CD8-positive, alpha-beta memory T cell (primary cell): ENCODE measurements around the gene SRGAP1. TPM values are rescaled to one million over a fixed set of nuclear protein-coding genes. Genes with fewer than 3 reads are reported as not detected.
"Not testable (repeated sequence)": the region's sequence is repeated elsewhere in the genome, so short reads cannot be mapped to it uniquely, and the experiment has no call there.

Experiments
- CTCF ChIA-PET: fragments of 350-600 bp; sonication (Branson Sonifier 250); formaldehyde crosslinking; loops from one replicate; lab custom pipeline; 2021; ENCODE audit warnings: antibody characterized with exemption; lab: Charles Lee
- POLR2A ChIA-PET: fragments of 350-600 bp; sonication (Branson Sonifier 250); formaldehyde crosslinking; loops from one replicate; lab custom pipeline; 2021; ENCODE audit warnings: antibody characterized with exemption; lab: Charles Lee
- DNase-seq, 5 donors: peaks; one replicate each; pipeline versions ENCODE4 v3.0.0 to v3.0.0-alpha.2; 2020 to 2022; ENCODE audit warnings: mixed read lengths in 1 of 5
- H3K27ac ChIP-seq: one replicate; pipeline ENCODE4 v1.7.0; 2013; ENCODE audit warnings: low read depth, mild to moderate bottlenecking, low read length, moderate library complexity
- H3K27me3 ChIP-seq: 2 replicates; pipeline ENCODE4 v1.7.0; 2013; ENCODE audit warnings: low read length, mild to moderate bottlenecking; ENCODE audit not compliant: insufficient read depth, poor library complexity, severe bottlenecking
- H3K36me3 ChIP-seq: 2 replicates; pipeline ENCODE4 v1.7.0; 2013; ENCODE audit warnings: mild to moderate bottlenecking, low read length, moderate library complexity; ENCODE audit not compliant: insufficient read depth
- H3K4me1 ChIP-seq: 2 replicates; pipeline ENCODE4 v1.7.0; 2013; ENCODE audit warnings: mild to moderate bottlenecking, low read length, moderate library complexity; ENCODE audit not compliant: insufficient read depth
- H3K4me3 ChIP-seq: 2 replicates; pipeline ENCODE4 v1.7.0; 2013; ENCODE audit warnings: mild to moderate bottlenecking, low read length
- H3K9me3 ChIP-seq: 2 replicates; pipeline ENCODE4 v1.7.0; 2013; ENCODE audit warnings: mild to moderate bottlenecking, low read length
- H3K27ac Mint-ChIP-seq, 8 donors: one replicate each; pipeline ENCODE4 v1.8.0; 2020 to 2021; ENCODE audit warnings: mixed read lengths in 8 of 8, mild to moderate bottlenecking in 6 of 8, inconsistent platforms in 3 of 8, moderate library complexity in 3 of 8
- H3K27me3 Mint-ChIP-seq, 2 donors: one replicate each; pipeline ENCODE4 v1.8.0; 2020 to 2021; ENCODE audit warnings: mixed read lengths in 2 of 2, mild to moderate bottlenecking in 1 of 2, moderate library complexity in 1 of 2
- H3K36me3 Mint-ChIP-seq, 3 donors: one replicate each; pipeline ENCODE4 v1.8.0; 2020 to 2021; ENCODE audit warnings: mixed read lengths in 3 of 3, inconsistent platforms in 1 of 3, mild to moderate bottlenecking in 1 of 3
- H3K4me1 Mint-ChIP-seq, 3 donors: one replicate each; pipeline ENCODE4 v1.8.0; 2020 to 2021; ENCODE audit warnings: mixed read lengths in 3 of 3, inconsistent platforms in 1 of 3, mild to moderate bottlenecking in 1 of 3
- H3K4me3 Mint-ChIP-seq, 7 donors: one replicate each; pipeline ENCODE4 v1.8.0; 2020 to 2021; ENCODE audit warnings: mixed read lengths in 7 of 7, mild to moderate bottlenecking in 6 of 7, moderate library complexity in 4 of 7, inconsistent platforms in 2 of 7
- H3K9me3 Mint-ChIP-seq, 5 donors: one replicate each; pipeline ENCODE4 v1.8.0; 2020 to 2022; ENCODE audit warnings: mixed read lengths in 5 of 5, mild to moderate bottlenecking in 3 of 5, moderate library complexity in 2 of 5, inconsistent platforms in 1 of 5
- polyA plus RNA-seq: library from polyadenylated mRNA; unstranded; fragments of 300-500 nt; fragmentation: Illumina TruSeq; gene quantifications from one replicate; pipeline ENCODE4 v1.2.3, GENCODE V29; 2021
- total RNA-seq, 2 experiments: library from RNA; stranded (reverse); gene quantifications; one replicate each; pipeline ENCODE4 v1.2.3, GENCODE V29; 2021

SRGAP1 gene
- total and polyA plus RNA-seq, 3 experiments from 2014 or later = 0.09 to 0.64 (median 0.61) TPM

- H3K36me3 Mint-ChIP-seq = no peaks in the 10 kb centered on the region
- Histone ChIP-seq H3K9me3 (no peaks in the 10 kb centered on the region), H3K36me3 (no peaks in the 10 kb centered on the region), H3K27me3 (no peaks in the 10 kb centered on the region), H3K4me1 (no peaks in the 10 kb centered on the region), H3K27ac (no peak overlapping the region), H3K4me3 (no peak overlapping the region)
- POLR2A ChIA-PET = no interaction called here
- H3K4me3 Mint-ChIP-seq = no peak overlapping the region
- peaks cover 5 to 12% of the 10 kb centered on the region in 2 donors for H3K27me3 Mint-ChIP-seq
- no peak overlapping the region for H3K27ac Mint-ChIP-seq
- no peaks in the 10 kb centered on the region for H3K9me3 Mint-ChIP-seq
- CTCF ChIA-PET = no interaction called here
- H3K4me1 Mint-ChIP-seq = no peaks in the 10 kb centered on the region
- no peak for DNase-seq
These were observed 32.5 kb downstream of the SRGAP1 start for GRCh38 chr12:63876980-63877379.

GRCh38 chr12:63877693-63878092, 33.2 kb downstream of the SRGAP1 start:
- Mint-ChIP-seq H3K4me3 (no peak overlapping the region), H3K27me3 (peaks cover 5 to 7% of the 10 kb centered on the region in 2 donors), H3K27ac (no peak overlapping the region), H3K4me1 (no peaks in the 10 kb centered on the region), H3K36me3 (no peaks in the 10 kb centered on the region), H3K9me3 (no peaks in the 10 kb centered on the region)
- no peak overlapping the region for H3K4me3 ChIP-seq
- CTCF ChIA-PET = no interaction called here
- no peaks in the 10 kb centered on the region for H3K36me3 ChIP-seq
- no peak overlapping the region for H3K27ac ChIP-seq
- DNase-seq = no peak
- POLR2A ChIA-PET = no interaction called here
- H3K9me3 ChIP-seq = no peaks in the 10 kb centered on the region
- H3K27me3 ChIP-seq = no peaks in the 10 kb centered on the region
- no peaks in the 10 kb centered on the region for H3K4me1 ChIP-seq

DNA sequence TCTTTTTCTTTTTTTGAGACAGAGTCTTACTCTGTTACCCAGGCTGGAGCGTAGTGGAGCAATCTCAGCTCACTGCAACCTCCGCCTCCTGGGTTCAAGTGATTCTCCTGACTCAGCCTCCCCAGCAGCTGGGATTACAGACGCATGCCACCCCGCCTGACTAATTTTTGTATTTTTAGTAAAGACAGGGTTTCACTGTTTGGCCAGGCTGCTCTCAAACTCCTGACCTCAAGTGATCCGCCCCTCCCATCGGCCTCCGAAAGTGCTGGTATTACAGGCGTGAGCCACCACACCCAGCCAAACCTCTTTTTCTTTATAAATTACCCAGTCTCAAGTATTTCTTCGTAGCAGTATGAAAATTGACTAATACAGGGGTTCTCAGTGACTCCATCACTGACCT, 35.7 kb downstream of the SRGAP1 start:
- POLR2A ChIA-PET, H3K4me1 Mint-ChIP-seq, H3K4me1 ChIP-seq, H3K36me3 ChIP-seq, H3K27me3 Mint-ChIP-seq, CTCF ChIA-PET, H3K27me3 ChIP-seq, H3K4me3 ChIP-seq, H3K36me3 Mint-ChIP-seq, DNase-seq, H3K9me3 ChIP-seq, H3K27ac Mint-ChIP-seq, H3K9me3 Mint-ChIP-seq, H3K27ac ChIP-seq, H3K4me3 Mint-ChIP-seq: not testable (repeated sequence)

GRCh38 chr12:63880742-63881263, 36.3 kb downstream of the SRGAP1 start:
- no peaks in the 10 kb centered on the region for H3K4me1 ChIP-seq
- H3K27me3 ChIP-seq = no peaks in the 10 kb centered on the region
- H3K9me3 Mint-ChIP-seq = no peaks in the 10 kb centered on the region
- no peak overlapping the region for H3K4me3 ChIP-seq
- H3K9me3 ChIP-seq = no peaks in the 10 kb centered on the region
- H3K27ac ChIP-seq = no peak overlapping the region
- no peaks in the 10 kb centered on the region for H3K4me1 Mint-ChIP-seq
- no peak overlapping the region for H3K4me3 Mint-ChIP-seq
- no peak overlapping the region for H3K27ac Mint-ChIP-seq
- DNase-seq = no peak
- peaks cover 6 to 9% of the 10 kb centered on the region in 2 donors for H3K27me3 Mint-ChIP-seq
- CTCF ChIA-PET = no interaction called here
- POLR2A ChIA-PET = no interaction called here
- H3K36me3 Mint-ChIP-seq = no peaks in the 10 kb centered on the region
- no peaks in the 10 kb centered on the region for H3K36me3 ChIP-seq

DNA sequence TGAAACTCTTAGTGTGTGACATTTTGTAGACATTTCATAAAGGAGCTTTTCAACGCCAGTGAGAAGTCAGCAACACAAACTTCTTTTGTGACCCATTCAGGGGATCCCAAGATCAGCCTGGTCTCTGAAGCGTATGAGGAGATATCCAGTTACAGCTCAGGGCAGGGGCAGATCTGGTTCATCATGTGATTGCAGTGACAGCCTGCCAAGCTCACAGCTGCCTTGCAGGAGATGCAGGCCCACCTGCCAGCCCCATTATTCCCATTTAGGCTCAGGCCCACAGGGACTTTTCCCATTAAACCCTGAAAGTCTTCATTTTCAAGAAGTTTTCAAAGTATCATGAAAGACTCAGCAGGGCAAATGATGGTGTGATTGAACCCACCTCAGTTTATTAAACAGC, 38.3 kb downstream of the SRGAP1 start:
- Mint-ChIP-seq H3K27me3 (peaks cover 2 to 15% of the 10 kb centered on the region in 2 donors), H3K4me3 (no peak overlapping the region), H3K9me3 (no peaks in the 10 kb centered on the region), H3K36me3 (no peaks in the 10 kb centered on the region), H3K27ac (no peak overlapping the region), H3K4me1 (no peaks in the 10 kb centered on the region)
- Histone ChIP-seq H3K27me3 (no peaks in the 10 kb centered on the region), H3K9me3 (no peaks in the 10 kb centered on the region), H3K4me1 (no peaks in the 10 kb centered on the region), H3K27ac (no peak overlapping the region), H3K36me3 (no peaks in the 10 kb centered on the region), H3K4me3 (no peak overlapping the region)
- POLR2A ChIA-PET = no interaction called here
- CTCF ChIA-PET = no interaction called here
- no peak for DNase-seq

- ChIA-PET CTCF (no interaction called here), POLR2A (no interaction called here)
- Histone ChIP-seq H3K27me3 (no peaks in the 10 kb centered on the region), H3K9me3 (no peaks in the 10 kb centered on the region), H3K27ac (no peak overlapping the region), H3K36me3 (no peaks in the 10 kb centered on the region), H3K4me3 (no peak overlapping the region), H3K4me1 (no peaks in the 10 kb centered on the region)
- H3K9me3 Mint-ChIP-seq = no peaks in the 10 kb centered on the region
- H3K36me3 Mint-ChIP-seq = no peaks in the 10 kb centered on the region
- no peak for DNase-seq
- H3K4me3 Mint-ChIP-seq = no peak overlapping the region
- H3K27me3 Mint-ChIP-seq = peaks cover 4 to 21% of the 10 kb centered on the region in 2 donors
- no peak overlapping the region for H3K27ac Mint-ChIP-seq
- no peaks in the 10 kb centered on the region for H3K4me1 Mint-ChIP-seq
These were observed 40.9 kb downstream of the SRGAP1 start for GRCh38 chr12:63885401-63885800.

DNA sequence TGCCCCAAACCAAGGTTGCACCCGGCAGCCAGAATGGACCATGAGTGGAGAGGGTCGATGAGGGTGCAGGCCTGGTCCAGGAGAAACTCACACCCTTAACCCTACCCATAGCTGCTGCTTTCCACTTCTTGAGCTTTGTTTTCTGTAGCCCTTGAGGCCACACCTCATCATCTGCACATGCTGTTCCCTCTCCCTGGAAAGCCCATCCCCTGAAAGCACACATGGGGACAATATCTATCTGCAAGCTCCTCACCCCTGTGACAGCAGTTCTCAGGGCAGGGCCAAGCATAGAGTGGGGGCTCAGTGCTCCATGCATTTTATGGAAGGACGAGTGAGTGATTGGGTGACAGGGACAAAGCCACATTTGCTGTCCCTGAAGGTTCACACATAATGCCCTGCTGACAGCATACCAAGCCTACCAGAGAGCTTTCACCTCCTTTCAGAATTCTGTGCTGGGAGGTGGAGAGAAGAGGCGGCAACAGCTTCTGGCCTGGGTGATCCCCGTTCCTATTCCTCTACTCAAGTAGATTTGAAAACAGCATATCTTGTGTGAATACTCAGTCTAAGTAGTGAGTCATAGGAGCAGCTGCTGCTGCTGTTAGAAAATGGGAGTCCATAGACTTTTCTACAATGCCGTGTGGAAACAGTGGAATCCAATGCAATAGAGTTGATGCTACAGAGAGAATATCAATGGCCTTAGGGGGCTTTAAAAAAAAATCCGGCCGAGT, 44.6 kb downstream of the SRGAP1 start:
- no peaks in the 10 kb centered on the region for H3K36me3 ChIP-seq
- H3K4me1 Mint-ChIP-seq = no peaks in the 10 kb centered on the region
- DNase-seq = no peak
- no peaks in the 10 kb centered on the region for H3K9me3 ChIP-seq
- no peak overlapping the region for H3K4me3 ChIP-seq
- H3K27ac ChIP-seq = no peak overlapping the region
- H3K4me3 Mint-ChIP-seq = no peak overlapping the region
- no peak overlapping the region for H3K27ac Mint-ChIP-seq
- CTCF ChIA-PET = no interaction called here
- H3K9me3 Mint-ChIP-seq = no peaks in the 10 kb centered on the region
- no peaks in the 10 kb centered on the region for H3K4me1 ChIP-seq
- POLR2A ChIA-PET = no interaction called here
- H3K27me3 Mint-ChIP-seq = peaks cover 2 to 24% of the 10 kb centered on the region in 2 donors
- no peaks in the 10 kb centered on the region for H3K36me3 Mint-ChIP-seq
- no peaks in the 10 kb centered on the region for H3K27me3 ChIP-seq

- Histone ChIP-seq H3K27me3 (no peaks in the 10 kb centered on the region), H3K4me1 (no peaks in the 10 kb centered on the region), H3K9me3 (no peaks in the 10 kb centered on the region), H3K36me3 (no peaks in the 10 kb centered on the region), H3K4me3 (no peak overlapping the region), H3K27ac (no peak overlapping the region)
- Mint-ChIP-seq H3K4me3 (no peak overlapping the region), H3K27me3 (peaks cover 2 to 24% of the 10 kb centered on the region in 2 donors), H3K9me3 (no peaks in the 10 kb centered on the region), H3K27ac (peak overlapping the region in 1 of 8 donors; percentile 70), H3K4me1 (no peaks in the 10 kb centered on the region), H3K36me3 (no peaks in the 10 kb centered on the region)
- POLR2A ChIA-PET = no interaction called here
- no peak for DNase-seq
- CTCF ChIA-PET = no interaction called here
These were observed 45.4 kb downstream of the SRGAP1 start for GRCh38 chr12:63889721-63890509.
